ENCODE results near the gene ABHD17A.

- no peak for TF ChIP-seq CTCF (IDR thresholded peaks at IDR 0.05; ENCODE audit: control extremely low read depth in 1 of 3, insufficient read depth in 1 of 3, low read depth in 1 of 3, low read length in 3 of 3)
- TF ChIP-seq ATF3 (IDR thresholded peaks at IDR 0.05; ENCODE audit: insufficient read depth, low read depth, low read length): no peak
- no peak for TF ChIP-seq TAF1 (IDR thresholded peaks at IDR 0.05; ENCODE audit: low read depth, low read length)
- TF ChIP-seq POLR2AphosphoS5 (IDR thresholded peaks at IDR 0.05; ENCODE audit: low read depth, low read length): no peak
- no peak for TF ChIP-seq EZH2 (IDR thresholded peaks at IDR 0.05; ENCODE audit: low read depth, low read length, severe bottlenecking)
- no peak for TF ChIP-seq USF2 (IDR thresholded peaks at IDR 0.05; ENCODE audit: low read length)
- no peak for TF ChIP-seq CHD7 (IDR thresholded peaks at IDR 0.05; ENCODE audit: insufficient replicate concordance, low read length)
Observed at GRCh38 chr19:1872807-1873523, 12.3 kb downstream of the ABHD17A start.
